AG09309 (cell line): ENCODE results near the gene FUZ.

Experiments
- DNase-seq: peaks from one replicate; pipeline ENCODE4 v3.0.0-alpha.2; 2010; ENCODE audit warnings: low read depth
- H3K4me3 ChIP-seq: 2 replicates; pipeline ENCODE4 v1.5.1; 2011; ENCODE audit warnings: mild to moderate bottlenecking, low read depth, low read length, moderate library complexity; ENCODE audit not compliant: control insufficient read depth
- TF ChIP-seq, protein P1 (sequence below): IDR thresholded peaks from 2 replicates; pipeline ENCODE4 v1.5.1; 2011; ENCODE audit warnings: mild to moderate bottlenecking, low read depth, low read length, inconsistent platforms; ENCODE audit not compliant: insufficient read depth, control insufficient read depth; ENCODE audit errors: missing control alignments

FUZ gene

DNA sequence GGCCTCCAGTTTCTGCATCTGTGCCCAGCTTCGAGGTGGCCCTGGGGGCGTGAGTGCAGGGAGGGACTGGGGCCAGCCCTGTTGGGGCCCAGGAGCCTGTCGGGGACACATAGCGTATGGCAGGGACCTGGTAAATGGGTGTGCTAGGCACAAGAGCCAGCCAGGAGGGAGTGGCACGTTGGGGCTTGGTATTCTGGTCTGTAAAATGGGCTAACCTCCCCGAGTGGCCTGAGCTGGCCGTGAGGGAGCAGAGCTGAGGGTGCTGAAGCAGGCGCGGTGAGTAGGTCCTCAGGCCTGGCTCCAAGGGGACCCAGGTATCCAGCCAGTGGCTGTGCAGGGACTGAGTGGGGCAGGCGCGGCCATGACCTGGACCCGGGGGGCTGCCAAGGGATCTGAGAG, 42.2 kb upstream of the FUZ start:
- TF ChIP-seq, protein P1, sequence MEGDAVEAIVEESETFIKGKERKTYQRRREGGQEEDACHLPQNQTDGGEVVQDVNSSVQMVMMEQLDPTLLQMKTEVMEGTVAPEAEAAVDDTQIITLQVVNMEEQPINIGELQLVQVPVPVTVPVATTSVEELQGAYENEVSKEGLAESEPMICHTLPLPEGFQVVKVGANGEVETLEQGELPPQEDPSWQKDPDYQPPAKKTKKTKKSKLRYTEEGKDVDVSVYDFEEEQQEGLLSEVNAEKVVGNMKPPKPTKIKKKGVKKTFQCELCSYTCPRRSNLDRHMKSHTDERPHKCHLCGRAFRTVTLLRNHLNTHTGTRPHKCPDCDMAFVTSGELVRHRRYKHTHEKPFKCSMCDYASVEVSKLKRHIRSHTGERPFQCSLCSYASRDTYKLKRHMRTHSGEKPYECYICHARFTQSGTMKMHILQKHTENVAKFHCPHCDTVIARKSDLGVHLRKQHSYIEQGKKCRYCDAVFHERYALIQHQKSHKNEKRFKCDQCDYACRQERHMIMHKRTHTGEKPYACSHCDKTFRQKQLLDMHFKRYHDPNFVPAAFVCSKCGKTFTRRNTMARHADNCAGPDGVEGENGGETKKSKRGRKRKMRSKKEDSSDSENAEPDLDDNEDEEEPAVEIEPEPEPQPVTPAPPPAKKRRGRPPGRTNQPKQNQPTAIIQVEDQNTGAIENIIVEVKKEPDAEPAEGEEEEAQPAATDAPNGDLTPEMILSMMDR, result no peak
- H3K4me3 ChIP-seq, result no peak overlapping the region
- DNase-seq, result no peak

DNA sequence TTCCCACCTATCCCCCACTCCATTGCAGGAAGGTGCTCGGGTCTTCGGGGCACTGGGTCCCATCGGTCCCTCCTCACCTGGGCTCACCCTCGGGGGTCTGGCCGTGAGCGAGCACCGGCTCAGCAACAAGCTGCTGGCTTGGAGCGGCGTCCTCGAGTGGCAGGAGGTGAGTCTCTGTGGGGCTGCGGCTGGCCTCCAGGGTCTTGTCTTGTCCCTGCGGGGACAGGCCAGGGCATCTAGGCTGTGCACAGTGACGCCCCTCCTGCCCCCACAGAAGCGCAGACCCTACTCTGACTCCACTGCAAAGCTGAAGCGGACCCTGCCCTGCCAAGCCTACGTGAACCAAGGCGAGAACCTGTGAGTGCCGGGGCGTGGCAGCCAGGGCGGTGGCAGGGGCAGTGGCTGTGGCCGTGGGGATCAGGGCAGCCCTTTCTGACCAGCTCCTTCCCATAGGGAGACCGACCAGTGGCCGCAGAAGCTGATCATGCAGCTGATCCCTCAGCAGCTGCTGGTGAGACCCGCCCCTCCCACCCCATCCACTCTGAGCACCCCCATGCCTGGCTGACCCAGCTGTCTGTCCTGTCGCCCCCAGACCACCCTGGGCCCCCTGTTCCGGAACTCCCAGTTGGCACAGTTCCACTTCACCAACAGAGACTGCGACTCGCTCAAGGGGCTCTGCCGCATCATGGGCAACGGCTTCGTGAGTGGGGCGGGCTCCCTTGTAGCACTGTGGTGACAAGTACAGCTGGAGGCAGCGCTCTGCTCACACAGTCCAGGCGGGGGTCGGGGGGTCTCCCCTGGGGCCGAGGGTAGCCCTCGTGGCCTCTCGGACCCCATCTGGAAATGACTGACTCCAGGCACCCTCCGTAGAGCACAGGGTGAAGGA, 41.5 kb upstream of the FUZ start:
- DNase-seq, result no peak
- TF ChIP-seq, protein P1, result no peak
- H3K4me3 ChIP-seq, result no peak overlapping the region

DNA sequence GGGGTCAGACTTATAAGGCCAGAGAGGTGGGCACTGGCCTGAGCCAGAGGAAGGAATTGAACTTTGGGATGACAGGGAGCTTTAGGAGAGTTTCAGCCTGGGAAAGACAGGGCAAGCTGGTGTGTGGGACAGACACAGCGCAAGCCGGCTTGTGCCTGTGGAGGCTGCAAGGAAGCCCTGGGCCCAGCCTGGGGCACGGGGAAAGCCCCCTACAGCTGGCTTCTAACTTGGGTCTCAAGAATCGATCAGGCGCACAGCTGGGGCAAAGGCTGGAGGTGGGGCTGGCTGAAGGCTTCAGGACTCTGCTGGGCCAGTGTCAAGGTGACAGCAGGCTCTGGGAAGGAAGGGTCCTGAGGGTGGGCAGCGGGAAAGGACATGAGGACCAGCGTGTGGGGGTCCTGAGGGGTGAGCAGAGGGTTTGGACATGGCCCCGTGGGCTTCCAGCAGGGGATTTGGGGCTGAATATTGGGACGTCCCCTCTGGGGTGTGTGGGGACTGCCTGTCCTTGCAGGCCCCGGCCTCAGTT, 40.8 kb upstream of the FUZ start:
- no peak overlapping the region for H3K4me3 ChIP-seq
- TF ChIP-seq, protein P1, result no peak
- DNase-seq, result no peak

DNA sequence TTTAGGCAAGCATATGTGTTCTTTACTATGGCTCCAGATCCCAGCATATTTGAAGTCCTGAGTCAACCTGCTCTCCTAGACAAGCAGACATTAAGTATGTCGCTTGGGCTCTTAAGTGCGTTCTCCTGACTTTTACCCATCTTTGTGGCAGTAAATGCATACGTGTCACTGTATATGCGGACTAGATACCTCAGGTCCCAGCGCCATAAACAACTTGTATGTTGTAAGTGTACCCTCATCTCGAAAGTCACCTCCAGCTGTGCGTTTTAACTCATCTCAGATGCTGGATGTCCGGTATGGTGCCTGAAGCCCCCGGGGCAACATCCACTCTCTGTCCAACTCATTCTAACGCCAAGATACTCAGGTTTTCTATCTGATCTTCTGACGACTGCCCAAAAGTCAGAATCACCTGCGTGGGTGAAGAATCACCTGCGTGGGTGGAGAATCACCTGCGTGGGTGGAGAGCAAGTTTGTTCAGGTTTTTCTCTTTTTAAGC, 39.6 kb upstream of the FUZ start:
- TF ChIP-seq, protein P1, result no peak
- no peak for DNase-seq
- peak overlapping the region; percentile 87 for H3K4me3 ChIP-seq

DNA sequence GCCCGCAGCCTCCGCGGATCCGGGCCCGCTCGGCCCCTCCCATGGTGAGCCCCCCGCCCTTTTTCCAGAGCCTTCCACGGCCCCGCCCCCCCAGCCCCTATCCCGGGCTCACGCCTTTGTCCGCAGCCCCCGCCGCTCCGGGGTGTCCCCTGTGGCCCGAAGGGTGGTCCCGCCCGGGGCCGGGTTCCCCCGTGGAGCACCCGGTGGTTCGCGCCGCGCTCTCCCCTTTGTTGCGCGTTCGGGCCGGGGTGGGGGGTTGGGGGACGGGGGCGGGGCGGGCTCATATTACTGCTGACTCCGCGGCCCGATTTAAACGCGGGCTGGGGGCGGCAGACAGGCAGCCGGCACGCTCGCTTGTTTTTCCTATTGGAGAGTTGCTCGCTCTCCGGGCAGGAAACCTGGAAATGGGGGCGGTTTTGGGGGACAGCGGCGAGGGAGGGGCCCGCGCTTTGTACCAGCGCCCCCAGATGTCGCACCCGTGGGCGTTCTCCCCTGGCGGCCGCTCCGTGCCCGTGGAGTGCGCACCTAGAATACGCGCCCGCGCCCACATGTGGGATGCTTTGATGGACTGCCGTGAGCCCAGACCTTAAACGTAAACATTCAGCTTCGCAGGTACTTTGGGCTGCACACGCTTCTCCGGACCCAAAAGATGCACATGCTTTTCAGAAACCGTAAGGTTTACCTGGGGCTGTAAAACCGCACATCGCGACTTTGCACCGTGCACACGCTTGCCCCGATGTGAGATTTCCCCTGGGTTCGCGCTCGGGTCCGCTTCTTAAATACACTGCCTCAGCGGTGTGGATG, 38.6 kb upstream of the FUZ start:
- no peak for DNase-seq

More for the DNA sequence above, 38.6 kb upstream of the FUZ start:
- H3K4me3 ChIP-seq, result peak overlapping the region; percentile 87
- TF ChIP-seq, protein P1, result no peak
